ENCODE data around the gene MED13L.
"Not testable (repeated sequence)": the region's sequence is repeated elsewhere in the genome, so short reads cannot be mapped to it uniquely, and the experiment has no call there.

Gene MED13L

GRCh38 chr12:116303066-116303465, 25.6 kb upstream of the MED13L start:
- no peak for DNase-seq

DNA sequence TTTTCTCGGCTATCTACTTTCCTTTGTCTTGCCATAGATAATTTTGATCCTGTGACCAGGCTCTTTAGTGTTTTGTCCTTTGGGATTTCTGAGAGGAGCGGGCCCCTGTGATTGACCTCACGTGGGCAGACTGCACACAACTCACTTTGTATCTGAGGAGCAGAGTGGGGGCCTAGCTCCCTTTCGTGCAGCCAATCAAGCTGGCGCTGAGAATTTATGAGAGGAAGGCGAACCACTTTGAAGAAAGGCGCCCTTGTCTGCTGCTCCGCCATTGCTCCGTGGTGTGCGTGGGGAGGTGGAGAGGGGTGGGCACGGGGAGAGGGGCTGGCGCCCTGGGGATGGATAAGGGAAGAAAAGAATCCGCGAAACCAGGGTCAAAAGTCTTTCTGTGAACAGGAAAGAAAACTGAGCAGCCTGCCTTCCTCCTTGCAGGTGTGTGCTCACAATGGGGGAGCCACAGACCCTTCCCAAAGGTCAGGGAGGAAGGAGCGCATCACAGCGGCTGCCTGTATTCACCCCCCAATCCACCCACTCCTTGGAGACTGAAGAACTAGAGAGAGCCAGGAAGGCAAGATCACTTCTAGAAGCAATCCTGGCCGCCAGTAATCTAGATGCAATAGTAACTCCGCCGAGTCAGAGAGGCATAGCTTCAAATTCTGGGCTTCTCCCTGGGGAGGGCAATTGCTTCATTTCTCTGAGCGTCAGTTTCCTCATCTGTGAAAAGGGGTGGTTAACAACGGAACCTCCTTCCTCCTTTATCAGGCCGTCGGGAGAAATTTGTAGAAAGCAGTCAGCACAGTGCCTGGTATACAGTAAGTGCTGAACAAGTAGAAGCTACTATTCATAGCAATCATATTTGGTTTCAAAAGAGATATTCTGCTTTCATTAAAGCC, 24.9 kb upstream of the MED13L start:
- no peak for DNase-seq

GRCh38 chr12:116301621-116302020, 24.1 kb upstream of the MED13L start:
- DNase-seq, result no peak

DNA sequence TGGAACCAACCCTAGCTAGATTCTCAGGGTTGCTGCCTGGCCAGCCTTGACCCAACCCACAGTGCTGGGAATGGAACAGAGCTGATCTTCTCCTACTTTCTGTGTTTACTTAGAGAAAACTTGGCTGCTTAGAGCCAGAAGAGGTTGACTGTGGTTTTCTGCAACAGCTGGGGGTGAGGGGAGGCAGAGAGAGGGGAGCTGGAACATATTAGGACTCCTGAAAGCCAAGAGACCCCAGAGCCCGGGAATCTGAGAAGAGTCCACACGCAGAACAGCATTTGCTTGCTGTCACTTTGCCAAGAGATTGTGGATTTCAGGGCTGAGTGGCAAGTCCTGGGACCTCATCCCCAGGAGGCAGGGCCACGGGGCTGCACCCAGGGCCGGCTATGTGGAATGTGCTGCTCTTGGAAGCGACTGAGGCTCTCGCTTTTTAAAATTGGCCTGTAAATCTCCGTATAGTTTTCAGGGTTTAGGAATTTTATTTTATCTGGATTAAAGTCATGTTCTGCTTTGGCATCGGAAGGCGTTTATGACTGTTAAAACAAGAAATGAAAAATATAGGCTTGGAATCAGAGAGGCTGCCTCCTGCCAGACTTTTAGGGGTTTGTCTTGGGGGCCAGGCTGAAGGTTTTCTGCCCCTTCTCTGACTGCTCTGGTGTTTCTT, 22.3 kb upstream of the MED13L start:
- no peak for DNase-seq

GRCh38 chr12:116299064-116299463, 21.6 kb upstream of the MED13L start:
- DNase-seq, result no peak

DNA sequence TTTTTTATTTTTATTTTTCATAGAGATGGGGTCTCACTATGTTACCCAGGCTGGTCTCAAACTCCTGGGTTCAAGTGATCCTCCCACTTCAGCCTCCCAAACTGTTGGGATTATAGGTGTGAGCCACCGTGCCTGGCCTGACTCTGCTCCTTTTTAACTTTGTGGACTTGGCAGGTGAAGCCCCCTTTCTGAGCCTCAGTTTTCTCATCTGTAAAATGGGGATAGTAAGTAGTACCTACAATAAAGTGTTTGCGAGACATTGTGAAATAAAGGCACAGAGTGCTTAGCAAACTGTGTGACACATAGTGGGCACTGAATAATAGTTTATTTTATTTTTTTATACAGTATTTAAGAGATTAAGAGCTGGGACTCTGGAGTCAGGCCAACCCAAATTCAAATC, 21.1 kb upstream of the MED13L start:
- no peak for DNase-seq

- DNase-seq, result no peak
Measured at GRCh38 chr12:116297224-116297834, 19.8 kb upstream of the MED13L start.

- DNase-seq, result no peak
Measured at GRCh38 chr12:116295327-116296263, 18.1 kb upstream of the MED13L start.

GRCh38 chr12:116294454-116295165, 17.1 kb upstream of the MED13L start:
- no peak for DNase-seq

GRCh38 chr12:116293687-116294453, 16.4 kb upstream of the MED13L start:
- DNase-seq, result no peak

GRCh38 chr12:116291218-116291617, 13.7 kb upstream of the MED13L start:
- DNase-seq, result no peak

DNA sequence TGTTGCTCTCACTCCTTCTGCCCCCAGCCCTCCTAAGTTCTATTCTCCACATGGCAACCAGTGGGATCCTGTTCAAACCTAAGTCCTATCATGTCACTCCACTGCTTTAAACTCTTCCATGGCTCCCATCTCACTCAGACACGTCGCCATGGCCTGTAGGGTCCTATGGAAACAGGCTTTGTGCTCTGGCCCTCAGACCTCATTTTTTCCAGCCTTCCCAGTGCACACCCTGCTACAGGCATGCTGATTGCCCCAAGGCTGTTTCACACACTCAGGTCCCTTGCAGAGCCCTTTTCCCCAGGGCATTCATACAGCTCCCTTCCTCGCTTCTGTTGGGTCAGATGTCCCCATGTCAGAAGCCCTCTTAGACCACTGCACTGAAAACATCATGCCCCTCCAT, 11.2 kb upstream of the MED13L start:
- DNase-seq, result no peak

- no peak for DNase-seq
Measured at GRCh38 chr12:116287842-116288301, 10.4 kb upstream of the MED13L start.

DNA sequence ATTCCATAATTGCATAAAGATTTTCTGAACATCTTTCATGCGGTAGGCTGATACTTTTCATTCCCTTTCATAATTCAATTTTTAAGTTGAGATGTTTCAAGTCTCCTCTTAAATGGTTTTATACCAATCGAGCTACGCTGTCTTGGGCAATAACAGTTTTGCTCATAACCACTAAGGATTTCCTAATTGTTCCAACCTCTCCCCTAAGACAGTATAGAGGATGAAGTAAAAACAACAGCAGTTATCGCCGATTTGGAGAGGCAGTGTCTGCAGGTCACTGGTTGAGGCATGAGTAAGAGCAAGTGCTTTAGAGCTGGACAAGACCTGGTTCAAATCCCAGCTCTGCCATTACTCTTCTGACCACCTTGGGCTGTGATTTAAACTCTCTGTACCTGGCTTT, 6.9 kb upstream of the MED13L start:
- no peak for DNase-seq

GRCh38 chr12:116283881-116284280, 6.4 kb upstream of the MED13L start:
- DNase-seq, result not testable (repeated sequence)

DNA sequence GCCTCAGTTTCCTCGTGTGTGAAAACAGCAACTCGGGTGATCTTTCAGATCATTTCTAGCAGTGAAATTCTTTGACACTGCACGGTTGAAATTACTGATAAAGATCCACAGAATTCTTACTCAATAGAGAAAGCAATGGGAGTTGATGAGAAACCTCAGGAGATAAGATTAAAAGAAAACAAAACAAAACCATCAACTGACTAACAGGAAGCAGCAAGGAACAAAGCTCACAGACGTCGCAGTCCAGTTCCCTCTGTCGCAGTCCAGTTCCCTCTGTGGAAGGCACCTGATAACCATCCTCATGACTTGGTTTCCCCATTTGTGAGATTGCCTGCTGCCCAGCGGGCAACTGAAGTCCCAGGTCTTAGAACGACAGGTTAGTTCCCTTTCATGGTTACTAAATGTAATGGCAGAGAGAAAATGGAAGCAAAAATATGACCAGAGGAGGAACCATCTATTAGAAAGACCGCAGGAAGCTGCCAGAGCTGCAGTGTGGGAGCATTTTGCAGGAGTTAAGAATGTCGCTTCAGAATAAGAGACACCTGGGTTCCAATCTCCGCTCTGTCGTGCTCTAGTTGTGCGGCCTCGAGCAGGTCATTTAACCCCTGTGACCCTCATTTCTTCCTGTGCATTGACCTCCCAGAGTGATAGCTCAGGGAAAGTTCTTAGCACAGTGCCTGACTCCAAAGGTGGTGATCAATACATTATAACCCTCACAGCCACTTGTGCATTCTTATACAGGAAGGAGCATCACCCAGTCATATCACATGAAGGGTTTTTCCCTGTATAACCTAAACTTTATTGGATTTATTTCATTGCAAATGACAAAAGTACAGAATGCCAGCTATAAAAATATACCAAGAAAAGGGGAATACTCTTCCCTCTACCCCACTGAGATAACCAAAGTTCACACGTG, 5.1 kb upstream of the MED13L start:
- peak in 2 of 14 donors; percentile 7 for DNase-seq

- DNase-seq, result no peak
Measured at GRCh38 chr12:116280595-116281290, 3.2 kb upstream of the MED13L start.

- DNase-seq, result no peak
Measured at GRCh38 chr12:116278667-116279066, 1.2 kb upstream of the MED13L start.

DNA sequence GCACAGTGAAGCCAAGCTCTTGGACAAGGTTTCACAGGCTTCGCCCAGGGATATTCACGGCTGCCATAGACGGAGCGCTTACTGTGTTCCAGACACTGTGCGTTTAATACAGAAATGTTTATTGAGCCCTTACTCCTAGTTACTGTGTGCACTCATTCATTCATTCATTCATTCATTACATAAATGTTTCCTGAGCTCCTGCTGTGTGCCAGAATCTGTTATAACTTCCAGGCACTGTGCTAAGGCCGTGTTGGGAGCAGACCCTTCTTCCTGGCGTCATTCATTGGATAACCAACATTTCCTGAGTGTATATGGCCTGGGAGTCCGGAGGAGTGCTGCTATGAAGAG, 760 bp upstream of the MED13L start:
- no peak for DNase-seq
